ENCODE measurements around the gene NTSR2. TPM values are rescaled to one million over a fixed set of nuclear protein-coding genes. Genes with fewer than 3 reads are reported as not detected.

NTSR2 gene
- total and polyA plus RNA-seq, 2 experiments from 2014 or later, result 0.10 TPM; not detected in 1

DNA sequence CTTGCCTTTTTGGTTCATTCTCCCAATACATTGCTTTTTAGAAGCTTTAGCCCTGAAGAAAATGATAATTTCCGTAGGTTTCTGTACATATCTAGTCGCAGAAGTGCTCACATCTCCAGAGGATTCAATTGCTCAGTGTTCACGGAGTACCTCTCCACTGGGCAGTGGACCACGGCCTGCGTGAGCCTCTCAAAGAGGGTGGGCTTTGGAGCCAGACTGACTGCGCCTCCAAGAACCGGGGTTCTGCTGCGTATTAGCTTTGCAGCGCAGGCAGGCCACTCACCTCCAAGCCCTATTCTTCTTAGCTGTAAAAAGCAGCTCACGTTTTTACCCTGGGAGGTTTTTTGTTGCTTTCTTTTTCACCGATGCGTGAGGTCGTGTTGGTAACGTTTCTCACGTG lies 35.4 kb downstream of the NTSR2 start (continued):
- TF ChIP-seq, protein P1, sequence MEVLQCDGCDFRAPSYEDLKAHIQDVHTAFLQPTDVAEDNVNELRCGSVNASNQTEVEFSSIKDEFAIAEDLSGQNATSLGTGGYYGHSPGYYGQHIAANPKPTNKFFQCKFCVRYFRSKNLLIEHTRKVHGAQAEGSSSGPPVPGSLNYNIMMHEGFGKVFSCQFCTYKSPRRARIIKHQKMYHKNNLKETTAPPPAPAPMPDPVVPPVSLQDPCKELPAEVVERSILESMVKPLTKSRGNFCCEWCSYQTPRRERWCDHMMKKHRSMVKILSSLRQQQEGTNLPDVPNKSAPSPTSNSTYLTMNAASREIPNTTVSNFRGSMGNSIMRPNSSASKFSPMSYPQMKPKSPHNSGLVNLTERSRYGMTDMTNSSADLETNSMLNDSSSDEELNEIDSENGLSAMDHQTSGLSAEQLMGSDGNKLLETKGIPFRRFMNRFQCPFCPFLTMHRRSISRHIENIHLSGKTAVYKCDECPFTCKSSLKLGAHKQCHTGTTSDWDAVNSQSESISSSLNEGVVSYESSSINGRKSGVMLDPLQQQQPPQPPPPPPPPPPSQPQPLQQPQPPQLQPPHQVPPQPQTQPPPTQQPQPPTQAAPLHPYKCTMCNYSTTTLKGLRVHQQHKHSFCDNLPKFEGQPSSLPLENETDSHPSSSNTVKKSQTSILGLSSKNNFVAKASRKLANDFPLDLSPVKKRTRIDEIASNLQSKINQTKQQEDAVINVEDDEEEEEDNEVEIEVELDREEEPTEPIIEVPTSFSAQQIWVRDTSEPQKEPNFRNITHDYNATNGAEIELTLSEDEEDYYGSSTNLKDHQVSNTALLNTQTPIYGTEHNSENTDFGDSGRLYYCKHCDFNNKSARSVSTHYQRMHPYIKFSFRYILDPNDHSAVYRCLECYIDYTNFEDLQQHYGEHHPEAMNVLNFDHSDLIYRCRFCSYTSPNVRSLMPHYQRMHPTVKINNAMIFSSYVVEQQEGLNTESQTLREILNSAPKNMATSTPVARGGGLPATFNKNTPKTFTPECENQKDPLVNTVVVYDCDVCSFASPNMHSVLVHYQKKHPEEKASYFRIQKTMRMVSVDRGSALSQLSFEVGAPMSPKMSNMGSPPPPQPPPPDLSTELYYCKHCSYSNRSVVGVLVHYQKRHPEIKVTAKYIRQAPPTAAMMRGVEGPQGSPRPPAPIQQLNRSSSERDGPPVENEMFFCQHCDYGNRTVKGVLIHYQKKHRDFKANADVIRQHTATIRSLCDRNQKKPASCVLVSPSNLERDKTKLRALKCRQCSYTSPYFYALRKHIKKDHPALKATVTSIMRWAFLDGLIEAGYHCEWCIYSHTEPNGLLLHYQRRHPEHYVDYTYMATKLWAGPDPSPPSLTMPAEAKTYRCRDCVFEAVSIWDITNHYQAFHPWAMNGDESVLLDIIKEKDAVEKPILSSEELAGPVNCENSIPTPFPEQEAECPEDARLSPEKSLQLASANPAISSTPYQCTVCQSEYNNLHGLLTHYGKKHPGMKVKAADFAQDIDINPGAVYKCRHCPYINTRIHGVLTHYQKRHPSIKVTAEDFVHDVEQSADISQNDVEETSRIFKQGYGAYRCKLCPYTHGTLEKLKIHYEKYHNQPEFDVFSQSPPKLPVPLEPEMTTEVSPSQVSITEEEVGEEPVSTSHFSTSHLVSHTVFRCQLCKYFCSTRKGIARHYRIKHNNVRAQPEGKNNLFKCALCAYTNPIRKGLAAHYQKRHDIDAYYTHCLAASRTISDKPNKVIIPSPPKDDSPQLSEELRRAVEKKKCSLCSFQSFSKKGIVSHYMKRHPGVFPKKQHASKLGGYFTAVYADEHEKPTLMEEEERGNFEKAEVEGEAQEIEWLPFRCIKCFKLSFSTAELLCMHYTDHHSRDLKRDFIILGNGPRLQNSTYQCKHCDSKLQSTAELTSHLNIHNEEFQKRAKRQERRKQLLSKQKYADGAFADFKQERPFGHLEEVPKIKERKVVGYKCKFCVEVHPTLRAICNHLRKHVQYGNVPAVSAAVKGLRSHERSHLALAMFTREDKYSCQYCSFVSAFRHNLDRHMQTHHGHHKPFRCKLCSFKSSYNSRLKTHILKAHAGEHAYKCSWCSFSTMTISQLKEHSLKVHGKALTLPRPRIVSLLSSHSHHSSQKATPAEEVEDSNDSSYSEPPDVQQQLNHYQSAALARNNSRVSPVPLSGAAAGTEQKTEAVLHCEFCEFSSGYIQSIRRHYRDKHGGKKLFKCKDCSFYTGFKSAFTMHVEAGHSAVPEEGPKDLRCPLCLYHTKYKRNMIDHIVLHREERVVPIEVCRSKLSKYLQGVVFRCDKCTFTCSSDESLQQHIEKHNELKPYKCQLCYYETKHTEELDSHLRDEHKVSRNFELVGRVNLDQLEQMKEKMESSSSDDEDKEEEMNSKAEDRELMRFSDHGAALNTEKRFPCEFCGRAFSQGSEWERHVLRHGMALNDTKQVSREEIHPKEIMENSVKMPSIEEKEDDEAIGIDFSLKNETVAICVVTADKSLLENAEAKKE (CRISPR knock-in tag; IDR thresholded peaks at IDR 0.05), result no peak
- TF ChIP-seq ZNF114 (CRISPR knock-in tag; IDR thresholded peaks at IDR 0.05), result no peak
- TF ChIP-seq, protein P2, sequence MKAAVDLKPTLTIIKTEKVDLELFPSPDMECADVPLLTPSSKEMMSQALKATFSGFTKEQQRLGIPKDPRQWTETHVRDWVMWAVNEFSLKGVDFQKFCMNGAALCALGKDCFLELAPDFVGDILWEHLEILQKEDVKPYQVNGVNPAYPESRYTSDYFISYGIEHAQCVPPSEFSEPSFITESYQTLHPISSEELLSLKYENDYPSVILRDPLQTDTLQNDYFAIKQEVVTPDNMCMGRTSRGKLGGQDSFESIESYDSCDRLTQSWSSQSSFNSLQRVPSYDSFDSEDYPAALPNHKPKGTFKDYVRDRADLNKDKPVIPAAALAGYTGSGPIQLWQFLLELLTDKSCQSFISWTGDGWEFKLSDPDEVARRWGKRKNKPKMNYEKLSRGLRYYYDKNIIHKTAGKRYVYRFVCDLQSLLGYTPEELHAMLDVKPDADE (IDR thresholded peaks at IDR 0.05), result no peak
- TF ChIP-seq, protein P3, sequence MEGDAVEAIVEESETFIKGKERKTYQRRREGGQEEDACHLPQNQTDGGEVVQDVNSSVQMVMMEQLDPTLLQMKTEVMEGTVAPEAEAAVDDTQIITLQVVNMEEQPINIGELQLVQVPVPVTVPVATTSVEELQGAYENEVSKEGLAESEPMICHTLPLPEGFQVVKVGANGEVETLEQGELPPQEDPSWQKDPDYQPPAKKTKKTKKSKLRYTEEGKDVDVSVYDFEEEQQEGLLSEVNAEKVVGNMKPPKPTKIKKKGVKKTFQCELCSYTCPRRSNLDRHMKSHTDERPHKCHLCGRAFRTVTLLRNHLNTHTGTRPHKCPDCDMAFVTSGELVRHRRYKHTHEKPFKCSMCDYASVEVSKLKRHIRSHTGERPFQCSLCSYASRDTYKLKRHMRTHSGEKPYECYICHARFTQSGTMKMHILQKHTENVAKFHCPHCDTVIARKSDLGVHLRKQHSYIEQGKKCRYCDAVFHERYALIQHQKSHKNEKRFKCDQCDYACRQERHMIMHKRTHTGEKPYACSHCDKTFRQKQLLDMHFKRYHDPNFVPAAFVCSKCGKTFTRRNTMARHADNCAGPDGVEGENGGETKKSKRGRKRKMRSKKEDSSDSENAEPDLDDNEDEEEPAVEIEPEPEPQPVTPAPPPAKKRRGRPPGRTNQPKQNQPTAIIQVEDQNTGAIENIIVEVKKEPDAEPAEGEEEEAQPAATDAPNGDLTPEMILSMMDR (conservative IDR thresholded peaks at IDR 0.05; ENCODE audit: low read depth in 2 of 2), result no peak

DNA sequence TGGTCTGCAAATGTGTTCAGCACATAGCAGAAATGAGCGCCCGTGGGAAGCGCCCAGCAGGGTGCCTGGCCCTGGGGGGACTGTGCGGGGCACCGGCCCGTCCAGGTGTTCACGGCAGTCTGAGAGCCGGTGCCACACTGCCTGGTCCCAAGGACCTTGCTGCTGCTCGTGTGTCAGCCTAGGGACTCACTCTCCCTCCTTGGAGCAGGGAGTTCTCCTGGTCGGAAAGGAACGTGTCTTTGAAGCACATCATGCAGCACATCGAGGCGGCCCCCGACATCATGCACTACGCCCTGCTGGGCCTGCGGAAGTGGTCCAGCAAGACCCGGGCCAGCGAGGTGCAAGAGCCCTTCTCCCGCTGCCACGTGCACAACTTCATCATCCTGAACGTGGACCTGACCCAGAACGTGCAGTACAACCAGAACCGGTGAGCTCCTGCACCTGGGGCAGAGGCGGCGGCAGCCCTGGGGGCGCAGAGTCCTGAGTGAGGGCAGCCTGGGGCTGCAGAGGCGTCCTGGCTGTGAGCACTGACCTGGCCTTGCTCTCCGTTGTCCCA lies 36.0 kb downstream of the NTSR2 start:
- Mint-ChIP-seq H3K4me3 (no peak overlapping the region), H3K36me3 (ENCODE audit: low read depth) (peaks cover 54% of the 10 kb centered on the region)
- TF ChIP-seq NANOG (IDR thresholded peaks at IDR 0.05; ENCODE audit: borderline replicate concordance) (no peak), ZNF114 (CRISPR knock-in tag; IDR thresholded peaks at IDR 0.05) (no peak), CREB1 (CRISPR knock-in tag; IDR thresholded peaks at IDR 0.05; ENCODE audit: low read depth) (no peak), ZNF331 (CRISPR knock-in tag; IDR thresholded peaks at IDR 0.05; ENCODE audit: low read depth) (no peak), EZH2phosphoT487 (IDR thresholded peaks at IDR 0.05; ENCODE audit: unreplicated experiment) (no peak)

More for the DNA sequence above, 36.0 kb downstream of the NTSR2 start:
- peaks cover 7% of the 10 kb centered on the region for H3K27me3 Mint-ChIP-seq (ENCODE audit: insufficient read depth, low read depth, poor library complexity)
- H3K27ac Mint-ChIP-seq, result no peak overlapping the region
- Histone ChIP-seq H3K4me3 (no peak overlapping the region), H3K4me2 (no peak overlapping the region), H3K9me2 (ENCODE audit: insufficient read depth) (no peaks in the 10 kb centered on the region), H3K79me2 (replicated peaks; ENCODE audit: insufficient read depth) (no peaks in the 10 kb centered on the region), H2AFZ (no peak overlapping the region), H3K36me3 (ENCODE audit: insufficient read depth) (peaks cover 16% of the 10 kb centered on the region), H3K27ac (ENCODE audit: low read depth) (no peak overlapping the region), H3F3A (replicated peaks; ENCODE audit: low read depth) (no peaks in the 10 kb centered on the region), H3K27me3 (ENCODE audit: insufficient read depth) (no peaks in the 10 kb centered on the region), H3K4me1 (ENCODE audit: insufficient read depth) (no peaks in the 10 kb centered on the region), H4K20me1 (replicated peaks; ENCODE audit: insufficient read depth) (no peaks in the 10 kb centered on the region; the same call in 1 of the 2 replicates)
- DNase-seq (ENCODE audit: low spot score) (no peak), ATAC-seq (no peak)
- H3K4me1 Mint-ChIP-seq, result peaks cover 5% of the 10 kb centered on the region; the same call in 2 of the 3 replicates
- H3K9me3 Mint-ChIP-seq, result no peaks in the 10 kb centered on the region
